ENCODE measurements around the gene NRXN3.

Gene NRXN3

DNA sequence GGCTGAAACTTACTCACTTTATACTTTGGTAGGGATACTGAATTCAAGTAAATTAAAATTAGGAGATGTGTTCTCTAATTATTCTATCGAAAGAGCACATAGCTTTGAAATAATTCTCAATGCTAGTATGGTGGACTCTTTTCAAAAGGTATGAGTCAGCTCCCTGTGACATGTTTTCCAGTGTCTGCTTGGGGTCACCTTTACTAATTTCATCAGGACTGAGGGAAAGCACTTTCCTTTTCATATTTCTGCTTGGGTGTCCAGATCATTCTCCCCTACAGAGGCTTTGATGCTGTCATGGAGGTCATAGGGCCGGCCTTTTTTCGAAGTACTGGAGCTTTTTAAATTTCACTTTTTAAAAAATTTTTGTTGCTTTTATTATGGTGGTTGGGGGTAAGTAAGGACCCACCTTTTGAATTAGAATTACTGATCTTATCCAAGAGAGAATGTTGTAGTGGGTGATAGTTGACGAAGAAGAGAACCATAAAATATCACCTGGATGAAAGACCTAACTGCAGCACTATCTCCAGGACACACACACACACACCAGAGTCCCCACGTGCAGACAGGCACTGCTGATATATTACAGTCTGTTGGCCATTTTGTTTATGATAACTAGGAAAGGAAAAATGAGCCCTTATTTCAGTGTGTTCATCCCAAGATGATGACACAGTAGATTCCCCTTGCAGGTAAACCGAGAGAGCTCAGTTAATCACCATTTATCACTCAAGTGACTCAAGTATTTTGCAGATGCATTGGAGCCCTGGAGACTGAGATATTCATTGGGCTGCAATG is 1482.5 kb downstream of the NRXN3 start:
- TF ChIP-seq, protein P1, sequence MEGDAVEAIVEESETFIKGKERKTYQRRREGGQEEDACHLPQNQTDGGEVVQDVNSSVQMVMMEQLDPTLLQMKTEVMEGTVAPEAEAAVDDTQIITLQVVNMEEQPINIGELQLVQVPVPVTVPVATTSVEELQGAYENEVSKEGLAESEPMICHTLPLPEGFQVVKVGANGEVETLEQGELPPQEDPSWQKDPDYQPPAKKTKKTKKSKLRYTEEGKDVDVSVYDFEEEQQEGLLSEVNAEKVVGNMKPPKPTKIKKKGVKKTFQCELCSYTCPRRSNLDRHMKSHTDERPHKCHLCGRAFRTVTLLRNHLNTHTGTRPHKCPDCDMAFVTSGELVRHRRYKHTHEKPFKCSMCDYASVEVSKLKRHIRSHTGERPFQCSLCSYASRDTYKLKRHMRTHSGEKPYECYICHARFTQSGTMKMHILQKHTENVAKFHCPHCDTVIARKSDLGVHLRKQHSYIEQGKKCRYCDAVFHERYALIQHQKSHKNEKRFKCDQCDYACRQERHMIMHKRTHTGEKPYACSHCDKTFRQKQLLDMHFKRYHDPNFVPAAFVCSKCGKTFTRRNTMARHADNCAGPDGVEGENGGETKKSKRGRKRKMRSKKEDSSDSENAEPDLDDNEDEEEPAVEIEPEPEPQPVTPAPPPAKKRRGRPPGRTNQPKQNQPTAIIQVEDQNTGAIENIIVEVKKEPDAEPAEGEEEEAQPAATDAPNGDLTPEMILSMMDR (conservative IDR thresholded peaks at IDR 0.05; ENCODE audit: low read depth, low read length), result no peak
- DNase-seq (ENCODE audit: low read depth), result no peak
- no peak overlapping the region for H3K4me3 ChIP-seq (ENCODE audit: low read length)

DNA sequence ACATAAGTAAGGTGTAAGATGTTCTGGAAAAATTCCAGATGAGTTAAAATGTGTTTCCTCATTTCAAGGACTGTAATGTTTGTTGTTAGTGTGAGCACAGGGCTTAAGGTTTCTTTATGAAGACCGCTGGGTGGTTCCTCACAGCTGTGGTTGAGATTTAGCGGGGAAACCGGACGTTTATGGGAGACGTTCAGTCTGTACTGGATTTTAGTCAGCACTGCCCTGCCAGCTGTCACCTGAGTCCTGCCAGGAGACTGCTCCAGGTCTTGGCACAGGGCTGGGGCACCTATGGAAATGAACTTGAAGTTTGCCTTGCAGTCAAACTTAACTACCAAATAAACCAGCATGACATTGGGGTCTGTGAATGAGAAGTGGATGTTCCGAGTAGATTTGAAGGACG is 1485.9 kb downstream of the NRXN3 start:
- no peak for DNase-seq (ENCODE audit: low read depth)
- TF ChIP-seq, protein P1 (conservative IDR thresholded peaks at IDR 0.05; ENCODE audit: low read depth, low read length), result no peak
- no peak overlapping the region for H3K4me3 ChIP-seq (ENCODE audit: low read length)

DNA sequence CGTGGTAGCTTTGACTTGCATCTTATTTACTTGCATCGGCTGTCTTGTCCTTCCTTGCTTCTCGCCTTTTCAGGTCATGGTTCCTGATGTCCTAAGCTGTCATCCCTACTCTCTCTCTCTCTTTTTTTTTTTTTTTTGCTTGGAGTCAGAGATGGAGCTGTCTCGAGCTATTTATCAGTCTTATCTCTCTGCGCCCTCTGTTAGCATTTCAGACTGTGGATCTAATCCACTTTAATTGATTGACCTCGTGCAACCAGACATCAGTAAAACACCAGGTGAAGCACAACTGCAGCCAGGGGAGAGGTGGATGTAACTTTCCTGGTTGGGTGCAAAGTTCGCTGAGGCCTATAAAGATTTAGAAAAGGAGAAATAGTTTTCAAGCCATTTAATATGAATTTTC is 1486.3 kb downstream of the NRXN3 start:
- H3K4me3 ChIP-seq (ENCODE audit: low read length), result no peak overlapping the region
- TF ChIP-seq, protein P1 (conservative IDR thresholded peaks at IDR 0.05; ENCODE audit: low read depth, low read length), result no peak
- no peak for DNase-seq (ENCODE audit: low read depth)

DNA sequence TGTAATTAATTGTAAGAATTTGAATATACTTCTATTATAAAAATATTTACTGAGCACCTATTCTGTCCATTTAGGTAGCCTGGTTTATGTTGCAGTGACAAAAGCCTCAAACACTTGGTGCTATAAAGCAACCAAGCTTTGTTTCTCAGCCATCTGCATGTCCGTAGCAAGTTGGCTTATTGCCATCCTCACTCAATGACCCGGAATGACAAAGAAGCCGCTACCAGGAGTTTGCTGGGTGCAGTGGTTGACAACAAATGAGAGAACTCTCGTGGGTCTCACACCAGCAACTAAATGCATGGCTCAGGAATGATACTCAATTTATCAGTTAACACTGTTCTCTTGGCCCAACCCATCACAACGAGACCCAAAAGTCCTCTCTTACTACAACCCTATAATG is 1488.0 kb downstream of the NRXN3 start:
- H3K4me3 ChIP-seq (ENCODE audit: low read length), result no peak overlapping the region
- TF ChIP-seq, protein P1 (conservative IDR thresholded peaks at IDR 0.05; ENCODE audit: low read depth, low read length), result no peak
- DNase-seq (ENCODE audit: low read depth), result no peak

DNA sequence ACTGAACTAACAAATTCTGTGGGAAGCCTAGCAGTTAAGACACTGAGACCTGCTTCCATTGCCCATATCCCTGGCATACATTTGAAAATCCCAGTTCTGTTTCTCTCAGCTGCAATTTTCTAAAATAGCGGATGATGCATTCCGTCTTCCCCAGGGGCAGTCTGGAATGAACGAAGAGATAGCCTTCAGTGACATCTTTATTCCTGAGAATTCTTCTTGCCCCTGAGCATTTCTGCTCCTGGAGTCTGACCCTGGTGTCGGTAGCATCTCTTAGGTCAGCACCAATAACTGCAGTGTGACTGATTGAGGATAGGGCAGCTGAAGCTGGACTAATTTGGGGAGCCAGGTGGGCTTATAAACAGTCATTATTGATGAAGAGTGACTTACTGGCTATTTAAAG is 1488.6 kb downstream of the NRXN3 start:
- TF ChIP-seq, protein P1 (conservative IDR thresholded peaks at IDR 0.05; ENCODE audit: low read depth, low read length), result no peak
- DNase-seq (ENCODE audit: low read depth), result no peak

DNA sequence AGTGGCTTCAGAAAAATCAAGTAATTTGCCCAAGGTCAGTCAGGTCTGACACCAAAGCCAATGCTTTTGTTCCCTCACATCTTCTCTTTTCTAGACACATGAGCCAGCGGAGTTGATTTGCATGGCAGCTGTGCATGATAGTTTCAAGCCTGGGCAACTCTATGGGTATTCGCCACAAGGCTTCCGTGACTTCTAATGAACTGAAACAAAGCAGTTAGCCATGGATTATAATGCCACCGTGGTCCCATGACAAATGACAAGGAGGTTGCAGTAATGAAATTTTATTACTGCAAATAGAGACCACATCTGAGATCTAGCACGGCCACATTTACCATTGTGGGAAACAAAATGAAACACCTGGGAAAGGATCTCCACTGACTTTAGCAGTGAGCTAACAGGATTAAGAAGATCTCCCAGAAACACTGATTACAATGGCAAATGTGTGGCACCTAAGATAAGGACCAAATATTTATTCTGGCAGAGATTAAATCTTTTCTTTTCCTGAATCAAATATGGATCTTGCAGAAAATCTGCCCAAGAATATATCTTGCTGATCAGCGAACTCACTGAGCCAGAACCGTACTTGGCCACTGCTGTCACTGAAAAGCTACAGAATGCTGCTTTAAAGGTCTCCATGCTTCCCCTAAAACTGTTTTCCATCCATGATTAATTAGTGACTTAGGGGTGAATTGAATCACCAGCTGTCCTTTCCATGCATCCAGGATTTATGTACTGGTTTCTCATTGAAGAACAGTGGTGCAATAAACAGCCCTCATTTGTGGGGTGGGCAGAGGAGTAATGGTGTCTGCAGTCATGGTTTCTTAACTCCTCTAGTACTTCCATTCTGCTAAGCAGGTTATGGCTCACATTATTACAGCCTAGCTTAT is 1490.1 kb downstream of the NRXN3 start:
- DNase-seq (ENCODE audit: low read depth), result no peak
- no peak overlapping the region for H3K4me3 ChIP-seq (ENCODE audit: low read length)
- TF ChIP-seq, protein P1 (conservative IDR thresholded peaks at IDR 0.05; ENCODE audit: low read depth, low read length), result no peak

More for the DNA sequence above, 1488.6 kb downstream of the NRXN3 start:
- no peak overlapping the region for H3K4me3 ChIP-seq (ENCODE audit: low read length)
